ENCODE results near the gene CNTNAP4. TPM values are rescaled to one million over a fixed set of nuclear protein-coding genes. Genes with fewer than 3 reads are reported as not detected.

CNTNAP4 gene
- polyA plus RNA-seq, 2 of the 4 experiments (the other 2 are of a cell fraction), result not detected

DNA sequence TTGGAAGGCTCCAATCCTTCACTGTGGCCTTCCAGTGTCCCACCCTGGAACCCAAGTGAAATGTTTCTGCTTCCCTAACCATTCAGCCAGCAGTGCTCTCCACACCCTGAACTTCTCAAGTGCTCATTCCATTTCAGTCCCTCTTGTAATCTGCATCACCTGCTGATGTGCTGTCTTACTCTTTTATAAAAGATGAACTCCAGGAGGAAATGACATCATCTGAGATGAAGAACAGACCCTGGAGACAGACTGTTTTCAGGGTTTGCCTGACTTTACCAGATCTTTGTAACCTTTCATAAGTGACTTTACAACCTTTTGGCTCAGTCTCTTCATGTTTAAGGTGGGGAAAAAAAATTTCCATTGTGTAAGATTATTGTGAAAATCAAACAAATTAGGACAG lies 61.3 kb downstream of the CNTNAP4 start:
- ChIA-PET CTCF (no interaction called here), POLR2A (no interaction called here)
- H3K9me3 ChIP-seq, result no peaks in the 10 kb centered on the region
- FAIRE-seq (no peak), ATAC-seq (no peak), DNase-seq (ENCODE audit: low read depth in 1 of 2, low spot score in 1 of 2) (no peak)
- no peaks in the 10 kb centered on the region for H3K4me1 ChIP-seq
- H3K4me2 ChIP-seq, result no peak overlapping the region
- H3K27ac ChIP-seq, result no peak overlapping the region
- TF ChIP-seq RNF2 (IDR thresholded peaks at IDR 0.05; ENCODE audit: borderline replicate concordance, low read depth) (no peak), CEBPB (IDR thresholded peaks at IDR 0.05) (no peak), POLR2AphosphoS2 (conservative IDR thresholded peaks at IDR 0.05; ENCODE audit: low read length) (no peak), JUN (IDR thresholded peaks at IDR 0.05) (no peak), HEYL (CRISPR knock-in tag; IDR thresholded peaks at IDR 0.05) (no peak), RAD21 (conservative IDR thresholded peaks at IDR 0.05 in 1 of 2, IDR thresholded peaks at IDR 0.05 in 1 of 2) (no peak), HOXA7 (CRISPR knock-in tag; IDR thresholded peaks at IDR 0.05) (no peak), JUNB (IDR thresholded peaks at IDR 0.05) (no peak), EHMT2 (IDR thresholded peaks at IDR 0.05; ENCODE audit: low read depth) (no peak), FOSB (CRISPR knock-in tag; IDR thresholded peaks at IDR 0.05) (no peak)
- TF ChIP-seq, protein P1, sequence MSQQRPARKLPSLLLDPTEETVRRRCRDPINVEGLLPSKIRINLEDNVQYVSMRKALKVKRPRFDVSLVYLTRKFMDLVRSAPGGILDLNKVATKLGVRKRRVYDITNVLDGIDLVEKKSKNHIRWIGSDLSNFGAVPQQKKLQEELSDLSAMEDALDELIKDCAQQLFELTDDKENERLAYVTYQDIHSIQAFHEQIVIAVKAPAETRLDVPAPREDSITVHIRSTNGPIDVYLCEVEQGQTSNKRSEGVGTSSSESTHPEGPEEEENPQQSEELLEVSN (IDR thresholded peaks at IDR 0.05; ENCODE audit: borderline replicate concordance, low read depth), result no peak
- H3K4me3 ChIP-seq, result no peak overlapping the region

GRCh38 chr16:76343769-76344168 lies 66.6 kb downstream of the CNTNAP4 start:
- no peak for ATAC-seq
- no peak overlapping the region for H3K4me3 ChIP-seq
- no peak for FAIRE-seq
- no peak overlapping the region for H3K4me2 ChIP-seq
- H3K27ac ChIP-seq, result no peak overlapping the region
- H3K4me1 ChIP-seq, result no peaks in the 10 kb centered on the region
- POLR2A ChIA-PET, result no interaction called here
- TF ChIP-seq, protein P2, sequence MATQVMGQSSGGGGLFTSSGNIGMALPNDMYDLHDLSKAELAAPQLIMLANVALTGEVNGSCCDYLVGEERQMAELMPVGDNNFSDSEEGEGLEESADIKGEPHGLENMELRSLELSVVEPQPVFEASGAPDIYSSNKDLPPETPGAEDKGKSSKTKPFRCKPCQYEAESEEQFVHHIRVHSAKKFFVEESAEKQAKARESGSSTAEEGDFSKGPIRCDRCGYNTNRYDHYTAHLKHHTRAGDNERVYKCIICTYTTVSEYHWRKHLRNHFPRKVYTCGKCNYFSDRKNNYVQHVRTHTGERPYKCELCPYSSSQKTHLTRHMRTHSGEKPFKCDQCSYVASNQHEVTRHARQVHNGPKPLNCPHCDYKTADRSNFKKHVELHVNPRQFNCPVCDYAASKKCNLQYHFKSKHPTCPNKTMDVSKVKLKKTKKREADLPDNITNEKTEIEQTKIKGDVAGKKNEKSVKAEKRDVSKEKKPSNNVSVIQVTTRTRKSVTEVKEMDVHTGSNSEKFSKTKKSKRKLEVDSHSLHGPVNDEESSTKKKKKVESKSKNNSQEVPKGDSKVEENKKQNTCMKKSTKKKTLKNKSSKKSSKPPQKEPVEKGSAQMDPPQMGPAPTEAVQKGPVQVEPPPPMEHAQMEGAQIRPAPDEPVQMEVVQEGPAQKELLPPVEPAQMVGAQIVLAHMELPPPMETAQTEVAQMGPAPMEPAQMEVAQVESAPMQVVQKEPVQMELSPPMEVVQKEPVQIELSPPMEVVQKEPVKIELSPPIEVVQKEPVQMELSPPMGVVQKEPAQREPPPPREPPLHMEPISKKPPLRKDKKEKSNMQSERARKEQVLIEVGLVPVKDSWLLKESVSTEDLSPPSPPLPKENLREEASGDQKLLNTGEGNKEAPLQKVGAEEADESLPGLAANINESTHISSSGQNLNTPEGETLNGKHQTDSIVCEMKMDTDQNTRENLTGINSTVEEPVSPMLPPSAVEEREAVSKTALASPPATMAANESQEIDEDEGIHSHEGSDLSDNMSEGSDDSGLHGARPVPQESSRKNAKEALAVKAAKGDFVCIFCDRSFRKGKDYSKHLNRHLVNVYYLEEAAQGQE (IDR thresholded peaks at IDR 0.05), result no peak
- TF ChIP-seq RAD21 (conservative IDR thresholded peaks at IDR 0.05 in 1 of 2, IDR thresholded peaks at IDR 0.05 in 1 of 2) (no peak), KDM5A (IDR thresholded peaks at IDR 0.05) (no peak), FOSB (CRISPR knock-in tag; IDR thresholded peaks at IDR 0.05) (no peak), SMC3 (IDR thresholded peaks at IDR 0.05) (no peak), MAZ (IDR thresholded peaks at IDR 0.05; ENCODE audit: borderline replicate concordance, low read depth, low read length) (no peak), EHMT2 (IDR thresholded peaks at IDR 0.05; ENCODE audit: low read depth) (no peak), KDM1A (IDR thresholded peaks at IDR 0.05; ENCODE audit: low read depth) (no peak), JUNB (IDR thresholded peaks at IDR 0.05) (no peak), BCL3 (IDR thresholded peaks at IDR 0.05) (no peak), ATOH8 (CRISPR knock-in tag; IDR thresholded peaks at IDR 0.05; ENCODE audit: low read depth) (no peak), HOXA7 (CRISPR knock-in tag; IDR thresholded peaks at IDR 0.05) (no peak), ZSCAN20 (CRISPR knock-in tag; IDR thresholded peaks at IDR 0.05) (no peak)
- CTCF ChIA-PET, result no interaction called here
- 3% methylated on average over 3 of the region's 3 CpGs for whole genome bisulfite sequencing (ENCODE audit: missing lambda C conversion rate)
- H3K9me3 ChIP-seq, result no peaks in the 10 kb centered on the region
- DNase-seq (ENCODE audit: low read depth in 1 of 2, low spot score in 1 of 2), result no peak

All from A549 (cell line).